Measurements from ENCODE around the gene TOMM20L. TPM values are rescaled to one million over a fixed set of nuclear protein-coding genes. Genes with fewer than 3 reads are reported as not detected.
A peak's percentile ranks its signal among the peaks of the same experiment; 100 is the strongest.
"Not testable (repeated sequence)": the region's sequence is repeated elsewhere in the genome, so short reads cannot be mapped to it uniquely, and the experiment has no call there.

Gene TOMM20L
- total RNA-seq: not detected

DNA sequence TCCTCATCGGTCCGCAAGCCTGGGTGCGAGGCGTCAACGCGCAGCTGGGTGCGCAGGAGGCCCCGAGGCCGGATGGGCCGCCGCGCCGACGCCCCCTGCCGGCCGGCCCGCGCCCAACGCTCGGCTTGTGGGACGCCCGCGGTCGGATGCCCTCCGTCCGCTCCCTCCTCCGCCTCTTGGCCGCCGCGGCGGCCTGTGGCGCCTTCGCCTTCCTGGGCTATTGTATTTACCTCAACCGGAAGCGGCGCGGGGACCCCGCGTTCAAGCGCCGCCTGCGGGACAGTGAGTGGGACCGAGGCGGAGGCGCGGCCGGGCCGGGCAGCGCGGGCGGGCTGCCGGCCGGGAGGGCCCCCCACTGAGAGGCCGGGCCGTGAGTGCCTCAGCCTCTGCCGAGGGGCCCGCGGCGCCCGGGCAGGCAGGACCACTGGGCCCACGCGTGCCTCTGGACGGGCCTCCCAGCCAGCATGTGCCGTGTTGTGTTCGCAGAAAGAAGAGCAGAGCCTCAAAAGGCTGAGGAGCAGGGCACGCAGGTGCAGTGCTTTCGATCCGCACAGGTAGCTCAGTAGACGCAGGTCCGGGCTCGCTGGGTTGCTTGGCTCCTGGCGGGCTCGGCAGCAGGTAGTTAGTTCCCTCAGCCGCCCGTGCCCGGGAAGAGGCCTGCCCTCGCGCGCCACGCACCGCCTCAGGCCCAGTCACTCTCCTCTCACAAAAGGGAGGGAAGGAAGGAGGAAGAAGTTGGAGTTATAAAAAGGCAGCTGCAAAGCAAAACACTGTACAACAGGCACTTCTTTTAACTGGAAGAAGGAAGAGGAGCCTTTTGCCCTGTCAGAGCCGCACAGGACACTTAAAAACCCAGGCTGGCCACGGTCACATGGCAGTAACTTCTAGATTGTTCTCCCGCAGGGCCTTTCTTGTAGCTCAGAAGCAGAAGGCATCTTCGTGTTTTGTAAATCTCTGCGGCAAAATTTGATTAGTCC, at the start of gene TOMM20L:
TOMM20L (plus strand) TSS at position 119 of the 977 bp plus-strand sequence; CDS start at position 147, 28 bp downstream.
- intact Hi-C loops (cut with DNase I; ENCODE audit: low total_unique reads): no loop called here
- DNase-seq (ENCODE audit: low spot score in 2 of 2): peak; percentile 54 to 94
- TF ChIP-seq, protein P1, sequence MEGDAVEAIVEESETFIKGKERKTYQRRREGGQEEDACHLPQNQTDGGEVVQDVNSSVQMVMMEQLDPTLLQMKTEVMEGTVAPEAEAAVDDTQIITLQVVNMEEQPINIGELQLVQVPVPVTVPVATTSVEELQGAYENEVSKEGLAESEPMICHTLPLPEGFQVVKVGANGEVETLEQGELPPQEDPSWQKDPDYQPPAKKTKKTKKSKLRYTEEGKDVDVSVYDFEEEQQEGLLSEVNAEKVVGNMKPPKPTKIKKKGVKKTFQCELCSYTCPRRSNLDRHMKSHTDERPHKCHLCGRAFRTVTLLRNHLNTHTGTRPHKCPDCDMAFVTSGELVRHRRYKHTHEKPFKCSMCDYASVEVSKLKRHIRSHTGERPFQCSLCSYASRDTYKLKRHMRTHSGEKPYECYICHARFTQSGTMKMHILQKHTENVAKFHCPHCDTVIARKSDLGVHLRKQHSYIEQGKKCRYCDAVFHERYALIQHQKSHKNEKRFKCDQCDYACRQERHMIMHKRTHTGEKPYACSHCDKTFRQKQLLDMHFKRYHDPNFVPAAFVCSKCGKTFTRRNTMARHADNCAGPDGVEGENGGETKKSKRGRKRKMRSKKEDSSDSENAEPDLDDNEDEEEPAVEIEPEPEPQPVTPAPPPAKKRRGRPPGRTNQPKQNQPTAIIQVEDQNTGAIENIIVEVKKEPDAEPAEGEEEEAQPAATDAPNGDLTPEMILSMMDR (IDR thresholded peaks at IDR 0.05): no peak
- TF ChIP-seq POLR2A (IDR thresholded peaks at IDR 0.05): no peak
- WGBS, 2 donors: 9 to 12% methylated on average over 50 to 84 of the region's 86 CpGs
- H3K4me3 ChIP-seq (ENCODE audit: low read depth, poor library complexity, severe bottlenecking): peak within 1 kb of the TSS; percentile 42

DNA sequence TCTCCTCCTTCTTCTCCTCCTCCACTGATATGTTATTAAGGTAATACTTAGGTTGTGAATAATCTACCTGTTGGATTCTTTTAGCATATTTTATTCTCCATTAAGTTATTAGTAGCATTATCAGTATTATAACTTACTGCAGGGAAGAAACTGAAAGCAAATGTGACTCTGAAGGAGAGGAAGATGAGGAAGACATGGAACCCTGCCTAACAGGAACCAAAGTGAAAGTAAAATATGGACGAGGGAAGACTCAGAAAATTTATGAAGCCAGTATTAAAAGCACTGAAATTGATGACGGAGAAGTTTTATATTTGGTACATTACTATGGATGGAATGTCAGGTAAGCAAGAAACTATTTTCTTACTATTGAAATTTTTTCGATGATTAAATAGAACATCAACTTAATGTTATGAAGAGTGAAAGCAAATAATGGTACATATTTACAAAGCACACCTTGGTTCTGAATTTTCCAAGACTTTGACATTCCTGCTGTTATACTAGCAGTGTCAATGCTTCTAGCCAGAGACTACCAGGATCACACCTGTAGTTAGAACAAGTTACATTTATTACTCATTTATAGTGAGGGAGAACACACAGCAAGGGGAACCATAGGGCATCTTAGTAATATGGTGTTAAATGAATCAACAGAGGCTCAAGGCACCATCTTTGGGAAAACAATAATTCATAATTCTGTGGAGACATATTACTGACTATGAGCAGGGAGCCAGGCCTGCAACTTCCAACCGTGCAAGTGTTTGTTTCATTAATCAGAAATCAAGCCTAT, 42.0 kb upstream of the TOMM20L start:
- no peak overlapping the region for H3K4me3 ChIP-seq (ENCODE audit: low read depth, poor library complexity, severe bottlenecking)
- DNase-seq (ENCODE audit: low spot score in 2 of 2): no peak
- intact Hi-C loops (cut with DNase I; ENCODE audit: low total_unique reads): no loop called here
- no peak for TF ChIP-seq POLR2A (IDR thresholded peaks at IDR 0.05)
- TF ChIP-seq, protein P1 (IDR thresholded peaks at IDR 0.05): no peak
- WGBS, 2 donors: 70 to 71% methylated on average over 4 of the region's 4 CpGs

DNA sequence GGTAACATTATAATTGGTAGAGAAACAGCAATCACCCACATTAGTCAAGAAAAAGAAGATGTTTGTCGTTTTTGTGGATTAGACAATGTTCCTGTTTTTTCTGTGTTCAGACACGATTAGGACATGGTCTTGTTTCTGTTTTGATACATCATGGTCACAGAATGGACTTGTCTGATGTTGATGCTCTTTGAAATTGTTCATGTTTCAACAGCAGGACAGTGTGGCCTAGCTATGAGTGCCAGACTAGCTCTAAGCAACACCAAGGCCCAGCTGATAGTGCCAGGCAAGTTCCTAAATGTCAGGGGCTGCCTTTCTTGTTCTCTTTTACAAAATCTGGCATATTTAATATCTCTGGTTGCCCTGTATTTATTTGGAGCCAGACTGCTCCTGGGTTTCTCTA, 40.9 kb upstream of the TOMM20L start:
- no peak for DNase-seq (ENCODE audit: low spot score in 2 of 2)
- 77 to 82% methylated on average over 2 of the region's 2 CpGs for WGBS, 2 donors

DNA sequence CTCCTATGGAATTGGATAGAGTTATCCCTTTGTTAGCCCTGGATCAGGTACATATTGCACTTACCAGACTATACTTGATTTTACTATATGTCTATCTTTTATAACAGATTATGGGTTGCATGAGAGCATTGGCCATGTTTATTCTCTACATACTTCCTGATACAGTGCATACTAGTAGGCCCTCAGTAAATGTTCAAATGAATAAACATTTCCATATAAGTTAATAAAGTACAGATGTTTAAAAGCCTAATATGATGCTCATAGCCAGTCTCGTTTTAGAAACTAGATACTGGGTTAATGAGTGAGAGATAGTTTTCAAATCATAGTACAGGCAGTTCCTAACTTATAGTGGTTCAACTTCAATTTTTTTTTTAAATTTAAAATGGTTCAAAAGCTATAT, 39.5 kb upstream of the TOMM20L start:
- no peak overlapping the region for H3K4me3 ChIP-seq (ENCODE audit: low read depth, poor library complexity, severe bottlenecking)
- 68 to 76% methylated on average over 1 of the region's 1 CpG for WGBS, 2 donors
- intact Hi-C loops (cut with DNase I; ENCODE audit: low total_unique reads): no loop called here
- TF ChIP-seq, protein P1 (IDR thresholded peaks at IDR 0.05): no peak
- no peak for TF ChIP-seq POLR2A (IDR thresholded peaks at IDR 0.05)
- DNase-seq (ENCODE audit: low spot score in 2 of 2): no peak

More for the DNA sequence above, 40.9 kb upstream of the TOMM20L start:
- TF ChIP-seq, protein P1 (IDR thresholded peaks at IDR 0.05): no peak
- TF ChIP-seq POLR2A (IDR thresholded peaks at IDR 0.05): no peak
- H3K4me3 ChIP-seq (ENCODE audit: low read depth, poor library complexity, severe bottlenecking): no peak overlapping the region
- intact Hi-C loops (cut with DNase I; ENCODE audit: low total_unique reads): no loop called here

DNA sequence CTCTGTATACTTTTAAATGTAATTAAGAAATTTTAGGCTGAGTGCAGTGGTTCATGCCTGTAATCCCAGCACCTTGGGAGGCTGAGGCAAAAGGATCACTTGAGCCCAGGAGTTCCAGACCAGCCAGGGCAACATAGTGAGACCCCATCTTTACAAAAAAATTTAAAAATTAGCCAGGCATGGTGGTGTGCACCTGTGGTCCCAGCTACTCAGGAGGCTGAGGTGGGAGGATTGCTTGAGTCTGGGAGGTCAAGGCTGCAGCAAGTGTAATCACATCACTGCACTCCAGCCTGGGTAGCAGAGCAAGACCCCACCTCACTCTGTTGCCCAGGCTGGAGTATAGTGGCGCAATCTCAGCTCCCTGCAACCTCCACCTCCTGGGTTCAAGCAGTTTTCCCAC, 33.5 kb upstream of the TOMM20L start:
- H3K4me3 ChIP-seq (ENCODE audit: low read depth, poor library complexity, severe bottlenecking); DNase-seq (ENCODE audit: low spot score in 2 of 2); intact Hi-C loops (cut with DNase I; ENCODE audit: low total_unique reads): not testable (repeated sequence)
- 93 to 100% methylated on average over 1 of the region's 1 CpG for WGBS, 2 donors
